Gastrocnemius medialis (tissue), 4 donors: Measurements from ENCODE around the gene GOLGA8F.
"Not testable (repeated sequence)": the region's sequence is repeated elsewhere in the genome, so short reads cannot be mapped to it uniquely, and the experiment has no call there.

Experiments
- CTCF ChIP-seq, 5 experiments: fragments of 450-650 bp in 3 of 5; fragments of 200-600 bp in 2 of 5; sonication (generic) in 2 of 5; IDR thresholded peaks in 4 of 5; conservative IDR thresholded peaks in 1 of 5; 1 replicate in 4 of 5; 2 replicates in 1 of 5; pipeline ENCODE4 v1.5.1; 2016 to 2019; ENCODE audit warnings: antibody characterized with exemption in 5 of 5, mild to moderate bottlenecking in 3 of 5, moderate library complexity in 3 of 5
- POLR2A ChIP-seq, 2 donors: fragments of 450-650 bp; IDR thresholded peaks; one replicate each; pipeline ENCODE4 v1.6.1; 2017; ENCODE audit warnings: antibody characterized with exemption in 2 of 2, mild to moderate bottlenecking in 2 of 2, moderate library complexity in 2 of 2

- TF ChIP-seq CTCF (IDR thresholded peaks at IDR 0.05 in 4 of 5, conservative IDR thresholded peaks at IDR 0.05 in 1 of 5); POLR2A (IDR thresholded peaks at IDR 0.05): not testable (repeated sequence)
These were observed 1.6 kb downstream of the GOLGA8F start for GRCh38 chr15:28380053-28380452.
